ENCODE data around the gene SH2B3.
"Not testable (repeated sequence)": the region's sequence is repeated elsewhere in the genome, so short reads cannot be mapped to it uniquely, and the experiment has no call there.

SH2B3 gene

DNA sequence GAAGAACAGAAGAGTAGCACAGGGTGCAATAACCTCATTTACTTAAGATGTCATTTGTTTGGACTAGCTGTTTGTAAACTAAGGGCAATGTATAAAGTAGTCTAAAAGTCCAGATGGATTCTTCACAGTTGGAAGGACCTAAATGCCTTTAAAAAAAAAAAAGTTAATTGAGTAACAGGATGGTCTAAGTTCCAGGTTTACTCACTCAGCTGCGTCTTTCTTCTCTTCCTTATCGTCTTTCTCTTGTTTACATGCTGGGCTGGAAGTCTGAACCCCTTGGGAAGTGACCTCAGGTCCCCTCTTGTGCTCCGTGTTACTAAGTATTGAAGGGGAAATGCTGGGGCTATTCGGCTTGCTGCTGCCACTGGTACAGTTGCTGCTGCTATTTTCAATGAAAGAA is 82.5 kb downstream of the SH2B3 start:
- in situ Hi-C loops (cut with HindIII; ENCODE audit: low pct_ligation_motif_present, low pct_unique_long_range_greater_than_20kb, low sequenced_read_pairs), result no loop called here
- DNase-seq, result no peak

GRCh38 chr12:111488798-111489197 is 83.1 kb downstream of the SH2B3 start:
- in situ Hi-C loops (cut with HindIII; ENCODE audit: low pct_ligation_motif_present, low pct_unique_long_range_greater_than_20kb, low sequenced_read_pairs), result no loop called here
- no peak for DNase-seq

GRCh38 chr12:111492979-111493378 is 87.3 kb downstream of the SH2B3 start:
- peak; percentile 81 for DNase-seq
- in situ Hi-C loops (cut with HindIII; ENCODE audit: low pct_ligation_motif_present, low pct_unique_long_range_greater_than_20kb, low sequenced_read_pairs), result not testable (repeated sequence)

GRCh38 chr12:111494676-111495075 is 89.0 kb downstream of the SH2B3 start:
- no peak for DNase-seq
- in situ Hi-C loops (cut with HindIII; ENCODE audit: low pct_ligation_motif_present, low pct_unique_long_range_greater_than_20kb, low sequenced_read_pairs), result no loop called here
